HepG2 (cell line): ENCODE measurements around the gene ATP5PB.

Experiments
- ETS1 ChIP-seq: sonication (generic); formaldehyde crosslinking; IDR thresholded peaks from 2 replicates; pipeline ENCODE4 v1.4.0; 2020; ENCODE audit warnings: missing genetic modification reagents
- PITX1 ChIP-seq: sonication (generic); formaldehyde crosslinking; IDR thresholded peaks from 2 replicates; pipeline ENCODE4 v1.5.1; 2020; ENCODE audit warnings: mild to moderate bottlenecking, missing genetic modification reagents
- POLR2A ChIP-seq, 2 experiments: IDR thresholded peaks; 2 replicates each; pipeline ENCODE4 v1.6.1; 2011; ENCODE audit warnings: low read depth in 2 of 2, low read length in 2 of 2, mild to moderate bottlenecking in 1 of 2, moderate library complexity in 1 of 2; ENCODE audit not compliant: insufficient read depth in 1 of 2
- RAD21 ChIP-seq: fragments of 450-650 bp; formaldehyde crosslinking; IDR thresholded peaks from 2 replicates; pipeline ENCODE4 v1.5.0; 2020; ENCODE audit warnings: mild to moderate bottlenecking
- REST ChIP-seq, 2 experiments: IDR thresholded peaks; 2 replicates each; pipeline ENCODE4 v1.6.1; 2011 to 2012; ENCODE audit warnings: low read length in 2 of 2, borderline replicate concordance in 1 of 2, low read depth in 1 of 2, mild to moderate bottlenecking in 1 of 2, moderate library complexity in 1 of 2
- ZFP82 ChIP-seq: sonication (generic); formaldehyde crosslinking; IDR thresholded peaks from 2 replicates; pipeline ENCODE4 v1.5.1; 2020; ENCODE audit warnings: mild to moderate bottlenecking, missing genetic modification reagents, borderline replicate concordance
- ZNF274 ChIP-seq: sonication (generic); formaldehyde crosslinking; IDR thresholded peaks from 2 replicates; pipeline ENCODE4 v1.5.1; 2020; ENCODE audit warnings: mild to moderate bottlenecking, missing genetic modification reagents
- ZNF781 ChIP-seq: sonication (generic); formaldehyde crosslinking; IDR thresholded peaks from 2 replicates; pipeline ENCODE4 v1.5.1; 2020; ENCODE audit warnings: borderline replicate concordance, mild to moderate bottlenecking, missing genetic modification reagents; ENCODE audit errors: not compliant biosample characterization
- TF ChIP-seq, protein P1 (sequence below): sonication (generic); formaldehyde crosslinking; IDR thresholded peaks from 2 replicates; pipeline ENCODE4 v1.4.0; 2020; ENCODE audit warnings: mild to moderate bottlenecking, missing genetic modification reagents
- TF ChIP-seq, protein P2 (sequence below): sonication (generic); formaldehyde crosslinking; IDR thresholded peaks from 2 replicates; pipeline ENCODE4 v1.9.0; 2021; ENCODE audit warnings: missing genetic modification reagents, borderline replicate concordance

DNA sequence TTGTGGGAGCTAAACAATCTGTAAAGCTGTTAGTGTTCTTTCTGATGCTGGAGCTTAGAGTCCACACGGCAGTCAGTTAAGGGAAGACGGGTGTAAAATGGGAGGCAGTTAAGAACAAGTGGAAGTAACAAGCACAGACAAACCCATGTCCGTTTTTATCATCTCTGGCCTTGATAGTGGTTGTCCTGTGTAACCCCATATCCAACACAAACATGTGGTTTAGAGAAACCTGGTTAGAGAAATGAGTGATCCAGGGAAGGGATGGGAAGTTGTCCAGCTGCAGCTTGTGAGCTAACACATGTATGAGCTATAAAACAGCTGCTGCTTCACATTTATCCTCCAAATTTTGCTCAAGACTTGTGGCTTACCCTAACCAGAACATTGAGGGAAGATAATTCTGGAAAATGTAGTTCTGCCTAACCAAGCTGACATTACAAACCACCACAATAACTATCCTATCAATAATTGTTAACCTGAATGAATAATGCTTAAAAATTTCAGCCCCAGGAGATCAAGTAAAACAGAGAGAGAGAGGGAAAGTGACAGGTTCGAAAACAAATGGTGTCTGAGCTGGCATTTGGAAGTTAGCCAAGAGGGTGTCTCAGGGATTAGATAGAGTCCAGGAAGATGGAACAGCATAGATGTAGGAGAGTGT is 13.9 kb downstream of the ATP5PB start:
- TF ChIP-seq PITX1 (CRISPR knock-in tag), result no peak
- no peak for TF ChIP-seq RAD21 (CRISPR knock-in tag)
- TF ChIP-seq, protein P1, sequence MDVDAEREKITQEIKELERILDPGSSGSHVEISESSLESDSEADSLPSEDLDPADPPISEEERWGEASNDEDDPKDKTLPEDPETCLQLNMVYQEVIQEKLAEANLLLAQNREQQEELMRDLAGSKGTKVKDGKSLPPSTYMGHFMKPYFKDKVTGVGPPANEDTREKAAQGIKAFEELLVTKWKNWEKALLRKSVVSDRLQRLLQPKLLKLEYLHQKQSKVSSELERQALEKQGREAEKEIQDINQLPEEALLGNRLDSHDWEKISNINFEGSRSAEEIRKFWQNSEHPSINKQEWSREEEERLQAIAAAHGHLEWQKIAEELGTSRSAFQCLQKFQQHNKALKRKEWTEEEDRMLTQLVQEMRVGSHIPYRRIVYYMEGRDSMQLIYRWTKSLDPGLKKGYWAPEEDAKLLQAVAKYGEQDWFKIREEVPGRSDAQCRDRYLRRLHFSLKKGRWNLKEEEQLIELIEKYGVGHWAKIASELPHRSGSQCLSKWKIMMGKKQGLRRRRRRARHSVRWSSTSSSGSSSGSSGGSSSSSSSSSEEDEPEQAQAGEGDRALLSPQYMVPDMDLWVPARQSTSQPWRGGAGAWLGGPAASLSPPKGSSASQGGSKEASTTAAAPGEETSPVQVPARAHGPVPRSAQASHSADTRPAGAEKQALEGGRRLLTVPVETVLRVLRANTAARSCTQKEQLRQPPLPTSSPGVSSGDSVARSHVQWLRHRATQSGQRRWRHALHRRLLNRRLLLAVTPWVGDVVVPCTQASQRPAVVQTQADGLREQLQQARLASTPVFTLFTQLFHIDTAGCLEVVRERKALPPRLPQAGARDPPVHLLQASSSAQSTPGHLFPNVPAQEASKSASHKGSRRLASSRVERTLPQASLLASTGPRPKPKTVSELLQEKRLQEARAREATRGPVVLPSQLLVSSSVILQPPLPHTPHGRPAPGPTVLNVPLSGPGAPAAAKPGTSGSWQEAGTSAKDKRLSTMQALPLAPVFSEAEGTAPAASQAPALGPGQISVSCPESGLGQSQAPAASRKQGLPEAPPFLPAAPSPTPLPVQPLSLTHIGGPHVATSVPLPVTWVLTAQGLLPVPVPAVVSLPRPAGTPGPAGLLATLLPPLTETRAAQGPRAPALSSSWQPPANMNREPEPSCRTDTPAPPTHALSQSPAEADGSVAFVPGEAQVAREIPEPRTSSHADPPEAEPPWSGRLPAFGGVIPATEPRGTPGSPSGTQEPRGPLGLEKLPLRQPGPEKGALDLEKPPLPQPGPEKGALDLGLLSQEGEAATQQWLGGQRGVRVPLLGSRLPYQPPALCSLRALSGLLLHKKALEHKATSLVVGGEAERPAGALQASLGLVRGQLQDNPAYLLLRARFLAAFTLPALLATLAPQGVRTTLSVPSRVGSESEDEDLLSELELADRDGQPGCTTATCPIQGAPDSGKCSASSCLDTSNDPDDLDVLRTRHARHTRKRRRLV (CRISPR knock-in tag), result no peak
- TF ChIP-seq ZFP82, result no peak
- TF ChIP-seq POLR2A (IDR thresholded peaks at IDR 0.05; ENCODE audit: insufficient read depth in 1 of 2, low read depth in 2 of 2, low read length in 2 of 2), result no peak
- TF ChIP-seq, protein P2, sequence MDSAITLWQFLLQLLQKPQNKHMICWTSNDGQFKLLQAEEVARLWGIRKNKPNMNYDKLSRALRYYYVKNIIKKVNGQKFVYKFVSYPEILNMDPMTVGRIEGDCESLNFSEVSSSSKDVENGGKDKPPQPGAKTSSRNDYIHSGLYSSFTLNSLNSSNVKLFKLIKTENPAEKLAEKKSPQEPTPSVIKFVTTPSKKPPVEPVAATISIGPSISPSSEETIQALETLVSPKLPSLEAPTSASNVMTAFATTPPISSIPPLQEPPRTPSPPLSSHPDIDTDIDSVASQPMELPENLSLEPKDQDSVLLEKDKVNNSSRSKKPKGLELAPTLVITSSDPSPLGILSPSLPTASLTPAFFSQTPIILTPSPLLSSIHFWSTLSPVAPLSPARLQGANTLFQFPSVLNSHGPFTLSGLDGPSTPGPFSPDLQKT (CRISPR knock-in tag), result no peak
- no peak for TF ChIP-seq REST (IDR thresholded peaks at IDR 0.05; ENCODE audit: borderline replicate concordance in 1 of 2, low read depth in 1 of 2, low read length in 2 of 2)
- TF ChIP-seq ETS1, result no peak
- TF ChIP-seq ZNF781, result no peak
- TF ChIP-seq ZNF274, result no peak
